PC-9 (cell line): ENCODE results near the gene DDAH2.

Experiments
- CTCF ChIP-seq: fragments of 200-600 bp; sonication (generic); conservative IDR thresholded peaks from 2 replicates; pipeline ENCODE4 v1.6.1; 2017; ENCODE audit warnings: mixed run types, antibody characterized with exemption, mild to moderate bottlenecking, moderate library complexity
- EZH2 ChIP-seq: fragments of 200-600 bp; sonication (generic); IDR thresholded peaks from 2 replicates; pipeline ENCODE4 v1.8.0; 2017; ENCODE audit warnings: antibody characterized with exemption, low read depth

GRCh38 chr6:31725502-31726350, 3.4 kb downstream of the DDAH2 start:
- TF ChIP-seq CTCF (no peak), EZH2 (no peak)
